HepG2 (cell line): Measurements from ENCODE around the gene ABHD10.

Experiments
- ONECUT2 ChIP-seq: sonication (generic); formaldehyde crosslinking; IDR thresholded peaks from 2 replicates; pipeline ENCODE4 v1.4.0; 2020; ENCODE audit warnings: missing genetic modification reagents
- TF ChIP-seq, protein P1 (sequence below): sonication (generic); formaldehyde crosslinking; IDR thresholded peaks from 2 replicates; pipeline ENCODE4 v1.5.1; 2020; ENCODE audit warnings: mild to moderate bottlenecking, missing genetic modification reagents, moderate library complexity

DNA sequence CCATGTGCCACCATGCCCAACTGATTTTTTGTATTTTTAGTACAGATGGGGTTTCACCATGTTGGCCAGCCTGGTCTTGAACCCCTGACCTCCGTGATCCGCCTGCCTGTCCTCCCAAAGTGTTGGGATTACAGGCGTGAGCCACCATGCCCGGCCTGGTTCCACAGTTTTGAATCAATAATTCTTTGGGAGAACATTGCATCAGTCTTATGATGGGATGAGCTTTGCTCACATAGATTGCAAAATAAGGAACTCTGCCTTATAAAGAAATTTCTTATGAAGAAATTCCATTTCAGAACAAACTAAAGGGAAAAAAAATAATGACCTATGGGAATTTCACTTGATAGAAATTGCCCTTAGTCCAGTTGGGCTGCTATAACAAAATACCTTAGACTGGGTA is 39.9 kb downstream of the ABHD10 start:
- TF ChIP-seq ONECUT2 (CRISPR knock-in tag), result no peak
- TF ChIP-seq, protein P1, sequence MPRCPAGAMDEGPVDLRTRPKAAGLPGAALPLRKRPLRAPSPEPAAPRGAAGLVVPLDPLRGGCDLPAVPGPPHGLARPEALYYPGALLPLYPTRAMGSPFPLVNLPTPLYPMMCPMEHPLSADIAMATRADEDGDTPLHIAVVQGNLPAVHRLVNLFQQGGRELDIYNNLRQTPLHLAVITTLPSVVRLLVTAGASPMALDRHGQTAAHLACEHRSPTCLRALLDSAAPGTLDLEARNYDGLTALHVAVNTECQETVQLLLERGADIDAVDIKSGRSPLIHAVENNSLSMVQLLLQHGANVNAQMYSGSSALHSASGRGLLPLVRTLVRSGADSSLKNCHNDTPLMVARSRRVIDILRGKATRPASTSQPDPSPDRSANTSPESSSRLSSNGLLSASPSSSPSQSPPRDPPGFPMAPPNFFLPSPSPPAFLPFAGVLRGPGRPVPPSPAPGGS (CRISPR knock-in tag), result no peak
